ENCODE results near the gene COL6A2. TPM values are rescaled to one million over a fixed set of nuclear protein-coding genes. Genes with fewer than 3 reads are reported as not detected.

COL6A2 gene
- total RNA-seq = 373 and 431 TPM in 2 replicates

GRCh38 chr21:46097336-46098293 lies at the start of gene COL6A2:
TSS of gene COL6A2 (plus strand) at chr21:46098112.
- Histone ChIP-seq H3K27me3 (ENCODE audit: control insufficient read depth, insufficient read depth, low read length) (peaks cover 9% of the 10 kb centered on the region), H3K4me3 (ENCODE audit: low read depth, low read length) (peak within 1 kb of the TSS; percentile 58), H3K36me3 (ENCODE audit: control insufficient read depth, insufficient read depth, low read length) (no peaks in the 10 kb centered on the region)
- TF ChIP-seq CTCF (IDR thresholded peaks at IDR 0.05; ENCODE audit: insufficient read depth, low read length, poor library complexity, severe bottlenecking) = no peak
- DNase-seq (ENCODE audit: low read depth) = no peak

DNA sequence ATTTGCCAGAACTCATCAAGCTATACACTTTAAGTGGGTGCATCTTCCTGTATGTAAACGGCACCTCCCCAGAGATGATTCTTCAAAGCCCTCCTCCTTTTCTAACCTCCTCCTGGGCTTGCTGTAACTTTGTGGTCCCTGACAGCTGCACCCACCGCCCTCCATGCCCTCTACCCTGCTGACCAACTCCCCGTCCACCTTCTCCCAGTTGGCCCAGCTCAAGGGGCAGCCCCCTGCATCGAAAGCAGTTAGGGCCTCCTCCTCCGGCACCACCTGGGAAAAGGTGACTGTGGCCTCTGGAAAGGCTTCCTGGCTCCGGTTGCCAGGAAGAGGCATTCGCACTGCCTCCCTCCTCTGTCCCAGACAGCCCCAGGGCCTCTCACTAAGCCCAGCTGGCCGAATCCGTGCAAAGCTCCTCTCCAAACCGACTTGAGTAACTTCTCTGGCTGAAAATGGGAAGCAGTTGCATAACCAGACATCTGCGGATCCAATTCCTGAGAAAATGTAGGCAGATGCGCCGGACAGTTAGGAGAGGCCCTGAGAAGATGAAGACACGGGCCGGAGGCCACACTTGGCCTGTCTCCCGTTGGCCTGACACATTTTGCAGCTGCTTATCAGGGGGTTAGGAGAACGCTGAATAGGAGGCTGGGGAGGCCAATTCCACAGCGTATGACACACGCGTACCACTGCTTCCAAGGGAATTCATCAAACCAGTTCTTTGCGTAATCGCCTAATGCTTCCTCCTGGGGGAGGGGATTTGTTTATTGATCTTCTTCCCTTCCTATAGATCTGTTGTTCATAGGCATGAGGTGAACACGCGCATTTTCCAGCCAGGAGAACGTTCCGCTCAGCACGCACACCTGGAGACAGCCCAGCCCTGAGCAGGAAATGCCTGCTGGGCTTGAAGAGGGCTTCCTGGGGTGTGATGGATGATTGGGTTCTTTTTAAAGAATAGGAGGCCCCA lies 48.7 kb upstream of the COL6A2 start:
- Histone ChIP-seq H3K36me3 (ENCODE audit: control insufficient read depth, insufficient read depth, low read length) (no peaks in the 10 kb centered on the region), H3K4me3 (ENCODE audit: low read depth, low read length) (no peak overlapping the region), H3K27me3 (ENCODE audit: control insufficient read depth, insufficient read depth, low read length) (peaks cover 2% of the 10 kb centered on the region)
- no peak for TF ChIP-seq CTCF (IDR thresholded peaks at IDR 0.05; ENCODE audit: insufficient read depth, low read length, poor library complexity, severe bottlenecking)
- DNase-seq (ENCODE audit: low read depth) = no peak

DNA sequence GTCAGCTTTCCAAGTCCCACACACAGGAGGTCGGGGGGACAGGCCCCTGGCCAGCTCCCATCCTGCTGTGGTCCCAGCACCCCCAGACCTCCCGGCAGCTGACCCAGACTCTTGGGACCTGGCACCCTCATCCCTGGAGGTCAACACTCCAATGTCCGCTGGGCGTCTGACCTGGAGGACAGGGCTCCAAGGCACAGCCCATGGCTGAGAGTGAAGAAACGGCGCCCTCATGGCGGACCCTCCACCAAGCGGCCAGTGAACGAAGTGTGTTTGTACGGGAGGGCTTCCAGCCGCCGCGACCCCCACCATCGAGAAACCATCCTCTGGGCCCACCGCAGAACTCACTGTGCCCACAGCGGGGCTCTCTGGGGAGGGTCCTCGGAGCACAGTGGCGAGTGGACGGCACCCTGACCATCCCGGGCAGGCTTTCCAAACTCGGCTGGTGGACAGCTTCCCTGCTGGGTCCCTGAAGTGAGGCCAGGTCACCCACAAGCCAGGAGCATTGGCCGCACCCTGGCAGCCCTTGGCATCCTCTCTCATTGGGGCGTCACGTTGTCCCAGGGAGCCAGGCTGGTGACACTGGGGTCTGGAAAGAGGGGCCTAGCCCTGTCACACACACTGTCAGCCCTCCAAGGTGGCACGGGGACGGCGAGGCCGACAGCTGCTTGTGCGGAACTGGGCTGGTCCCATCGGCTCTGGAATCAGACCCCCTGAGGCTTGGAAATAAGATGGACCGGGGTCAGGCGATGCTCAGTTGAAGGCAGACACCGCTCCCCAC lies 47.8 kb upstream of the COL6A2 start:
- H3K4me3 ChIP-seq (ENCODE audit: low read depth, low read length) = no peak overlapping the region
- DNase-seq (ENCODE audit: low read depth) = no peak
- H3K27me3 ChIP-seq (ENCODE audit: control insufficient read depth, insufficient read depth, low read length) = peaks cover 2% of the 10 kb centered on the region
- no peaks in the 10 kb centered on the region for H3K36me3 ChIP-seq (ENCODE audit: control insufficient read depth, insufficient read depth, low read length)
- TF ChIP-seq CTCF (IDR thresholded peaks at IDR 0.05; ENCODE audit: insufficient read depth, low read length, poor library complexity, severe bottlenecking) = no peak

DNA sequence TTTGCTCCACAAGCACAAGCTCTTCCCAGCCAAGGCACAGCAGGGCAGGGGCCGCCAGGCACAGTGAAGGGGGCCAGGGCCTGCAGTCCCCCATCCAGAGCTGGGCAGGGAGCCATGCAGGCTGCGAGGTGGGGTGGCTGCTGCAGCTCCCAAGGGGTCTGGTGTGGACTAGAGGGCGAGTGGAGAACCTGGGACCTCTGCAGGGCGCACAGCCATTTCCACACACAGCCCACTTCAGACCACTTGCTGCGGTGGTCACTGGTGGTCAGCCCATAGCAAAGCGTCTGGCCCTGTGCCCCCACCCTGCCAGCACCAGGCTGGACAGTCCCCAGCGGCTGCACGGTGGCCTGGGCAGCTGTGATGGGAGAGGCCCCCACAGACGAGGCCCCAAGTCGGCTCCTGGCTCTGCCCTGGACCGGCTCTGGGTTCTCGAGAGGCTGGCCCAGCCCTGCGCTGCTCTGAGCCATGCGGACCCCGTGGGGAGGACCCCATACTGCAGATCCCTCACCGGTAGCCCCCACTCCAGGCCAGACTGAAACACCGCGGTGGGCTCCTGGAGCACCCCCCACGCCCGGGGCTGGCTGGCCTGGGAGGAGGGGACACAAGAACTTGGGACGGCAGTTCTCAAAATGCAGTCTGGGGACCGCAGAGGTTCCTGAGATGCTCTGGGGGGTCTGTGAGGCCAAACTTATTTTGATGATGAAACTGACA lies 47.1 kb upstream of the COL6A2 start:
- H3K27me3 ChIP-seq (ENCODE audit: control insufficient read depth, insufficient read depth, low read length) = peaks cover 2% of the 10 kb centered on the region
- no peaks in the 10 kb centered on the region for H3K36me3 ChIP-seq (ENCODE audit: control insufficient read depth, insufficient read depth, low read length)
- no peak for DNase-seq (ENCODE audit: low read depth)
- no peak for TF ChIP-seq CTCF (IDR thresholded peaks at IDR 0.05; ENCODE audit: insufficient read depth, low read length, poor library complexity, severe bottlenecking)
- H3K4me3 ChIP-seq (ENCODE audit: low read depth, low read length) = no peak overlapping the region

DNA sequence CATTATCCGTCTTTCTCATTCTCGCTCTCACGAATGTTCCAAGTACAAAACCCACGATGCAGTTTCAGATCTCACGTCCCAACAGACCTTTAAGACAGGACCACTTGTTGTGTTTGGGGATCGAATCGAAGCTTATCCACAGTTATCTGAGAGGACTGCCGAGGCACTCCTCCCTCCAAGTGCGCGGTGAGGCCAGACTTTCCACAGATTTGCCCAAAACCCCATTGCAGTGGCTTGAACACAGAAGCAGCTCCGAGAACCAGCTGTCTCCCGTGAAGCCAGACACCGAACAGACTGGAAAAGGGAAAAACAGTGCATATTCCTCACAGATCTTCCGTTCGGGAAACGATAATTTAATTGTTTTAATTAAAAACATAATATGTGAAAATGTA lies 46.5 kb upstream of the COL6A2 start:
- no peak for TF ChIP-seq CTCF (IDR thresholded peaks at IDR 0.05; ENCODE audit: insufficient read depth, low read length, poor library complexity, severe bottlenecking)
- peaks cover 2% of the 10 kb centered on the region for H3K27me3 ChIP-seq (ENCODE audit: control insufficient read depth, insufficient read depth, low read length)
- no peaks in the 10 kb centered on the region for H3K36me3 ChIP-seq (ENCODE audit: control insufficient read depth, insufficient read depth, low read length)
- no peak overlapping the region for H3K4me3 ChIP-seq (ENCODE audit: low read depth, low read length)
- DNase-seq (ENCODE audit: low read depth) = no peak

Measured in kidney epithelial cell (primary cell).